HG03025 (cell line): ENCODE data around the gene GPX5.

Experiments used
- ATAC-seq: cut with Tn5 transposase; IDR thresholded peaks from one replicate; pipeline ENCODE4 v1.9.1; 2021; ENCODE audit warnings: mild to moderate bottlenecking, moderate library complexity; ENCODE audit not compliant: unreplicated experiment, low FRiP score

Gene GPX5

GRCh38 chr6:28553384-28553985 is 27.8 kb downstream of the GPX5 start:
- ATAC-seq = no peak

- no peak for ATAC-seq
These were observed 28.6 kb downstream of the GPX5 start for GRCh38 chr6:28553986-28554881.

- ATAC-seq = no peak
These were observed 29.5 kb downstream of the GPX5 start for GRCh38 chr6:28555136-28555535.

GRCh38 chr6:28558629-28559028 is 32.9 kb downstream of the GPX5 start:
- ATAC-seq = no peak

GRCh38 chr6:28563430-28564095 is 37.9 kb downstream of the GPX5 start:
- ATAC-seq = no peak

GRCh38 chr6:28565823-28566526 is 40.3 kb downstream of the GPX5 start:
- ATAC-seq = no peak

GRCh38 chr6:28566527-28567252 is 41.0 kb downstream of the GPX5 start:
- no peak for ATAC-seq

GRCh38 chr6:28567506-28567905 is 41.8 kb downstream of the GPX5 start:
- no peak for ATAC-seq

- no peak for ATAC-seq
These were observed 42.9 kb downstream of the GPX5 start for GRCh38 chr6:28568515-28569108.

- ATAC-seq = no peak
These were observed 44.1 kb downstream of the GPX5 start for GRCh38 chr6:28569748-28570147.

GRCh38 chr6:28580475-28580874 is 54.8 kb downstream of the GPX5 start:
- ATAC-seq = no peak

- no peak for ATAC-seq
These were observed 57.8 kb downstream of the GPX5 start for GRCh38 chr6:28583463-28583862.
